Activated naive CD4-positive, alpha-beta T cell treated with anti-CD3 and anti-CD28 coated beads, Interleukin-2, amount 50 U/mL, for 72 hours (primary cell): Measurements from ENCODE around the gene SFSWAP. TPM values are rescaled to one million over a fixed set of nuclear protein-coding genes. Genes with fewer than 3 reads are reported as not detected.
"Not testable (repeated sequence)": the region's sequence is repeated elsewhere in the genome, so short reads cannot be mapped to it uniquely, and the experiment has no call there.

Source experiments
- ATAC-seq, 2 donors: fragments of 150-1000 bp; cut with Tn5 transposase; 2 replicates each; pipeline ENCODE4 v1.10.0; 2021; ENCODE audit warnings: mild to moderate bottlenecking in 2 of 2, moderate library complexity in 2 of 2
- DNase-seq, 2 donors: peaks; one replicate each; pipeline ENCODE4 v3.0.0; 2021 to 2022; ENCODE audit warnings: low spot score in 2 of 2
- H3K27ac Mint-ChIP-seq, 2 donors: one replicate each; pipeline ENCODE4 v1.8.0; 2022; ENCODE audit warnings: mild to moderate bottlenecking in 2 of 2, mixed read lengths in 2 of 2
- H3K36me3 Mint-ChIP-seq, 2 donors: one replicate each; pipeline ENCODE4 v1.8.0; 2022; ENCODE audit warnings: mixed read lengths in 2 of 2
- H3K9me3 Mint-ChIP-seq, 2 donors: one replicate each; pipeline ENCODE4 v1.8.0; 2022; ENCODE audit warnings: mixed read lengths in 2 of 2
- total RNA-seq, 2 donors: library from RNA; stranded (reverse); gene quantifications; one replicate each; pipeline ENCODE4 v1.2.3, GENCODE V29; 2022

The SFSWAP gene
- total RNA-seq = 10 to 100 TPM; 54.9 to 64.0 TPM

- Mint-ChIP-seq H3K9me3 (peaks cover 6 to 13% of the 10 kb centered on the region in 2 donors), H3K27ac (peak within 1 kb of the TSS; percentile 99), H3K36me3 (peaks cover 32 to 38% of the 10 kb centered on the region in 2 donors)
- ATAC-seq (peak; percentile 89 to 95), DNase-seq (peak; percentile 80 to 83)
Measured at GRCh38 chr12:131710464-131711457, at the start of gene SFSWAP. Gene SFSWAP, plus strand, starts transcription at chr12:131711090. Its CDS starts 140 bp downstream, at chr12:131711230.

DNA sequence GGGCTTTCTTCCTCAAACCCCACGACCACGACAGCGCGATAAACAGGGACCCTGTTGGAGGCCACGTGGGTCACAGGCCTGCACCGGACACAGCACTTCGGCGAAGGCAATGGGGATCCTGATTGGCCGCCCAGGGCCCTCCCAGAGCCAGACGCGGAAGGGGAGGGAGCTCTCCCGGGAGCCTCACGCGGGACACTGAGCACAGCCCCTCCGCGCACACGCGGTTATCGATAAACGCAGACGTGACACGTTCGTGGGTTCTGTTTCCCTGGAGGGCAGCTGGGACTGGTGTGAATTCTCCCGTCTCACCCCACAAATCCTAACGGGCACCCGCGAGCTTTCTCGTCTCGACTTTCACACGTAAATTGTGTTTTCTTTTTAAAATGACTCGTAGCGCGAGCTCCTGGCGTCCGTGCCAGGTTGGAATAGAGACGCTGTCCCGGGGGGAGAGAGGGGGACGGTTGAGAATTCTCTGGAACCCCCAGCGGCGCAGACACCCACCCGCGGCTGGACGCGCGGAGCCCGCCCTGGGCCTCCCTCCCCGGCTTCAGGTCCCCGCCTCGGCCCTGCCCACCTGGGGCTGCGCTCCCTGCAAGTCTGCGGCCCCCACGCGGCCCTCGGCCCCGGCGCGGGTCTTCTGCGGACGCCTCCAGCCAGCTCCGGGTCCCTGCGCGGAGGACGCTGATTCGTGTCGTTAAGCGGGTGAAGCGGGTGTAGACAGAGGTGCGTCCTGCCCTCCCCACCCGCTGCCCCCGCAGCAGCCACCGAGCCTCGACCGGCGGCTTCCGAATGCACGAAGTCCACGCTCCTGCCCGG is 49.5 kb upstream of the SFSWAP start:
- peak; percentile 46 to 62 for ATAC-seq

GRCh38 chr12:131661986-131662288 is 49.0 kb upstream of the SFSWAP start:
- peak; percentile 36 to 66 for ATAC-seq
- H3K27ac Mint-ChIP-seq, H3K36me3 Mint-ChIP-seq, H3K9me3 Mint-ChIP-seq, DNase-seq: not testable (repeated sequence)

More for the DNA sequence above, 49.5 kb upstream of the SFSWAP start:
- DNase-seq, H3K27ac Mint-ChIP-seq, H3K9me3 Mint-ChIP-seq, H3K36me3 Mint-ChIP-seq: not testable (repeated sequence)

DNA sequence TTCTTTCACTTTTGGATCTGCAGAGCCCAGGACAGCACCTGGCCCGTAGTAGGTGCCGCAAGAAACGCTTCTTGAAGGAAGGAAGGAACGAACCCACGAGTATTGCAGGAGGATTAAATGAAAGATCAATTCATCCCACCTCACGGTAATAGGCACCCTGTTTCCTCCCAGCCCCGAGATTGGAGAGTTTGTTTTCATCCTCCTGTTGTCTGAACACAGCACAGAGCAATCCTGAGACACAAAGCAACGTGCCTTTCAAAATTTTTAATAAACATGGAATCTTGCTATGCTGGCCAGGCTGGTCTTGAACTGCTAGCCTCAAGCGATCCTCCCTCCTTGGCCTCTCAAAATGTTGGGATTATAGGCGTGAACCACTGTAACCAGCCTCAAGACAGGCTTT is 48.5 kb upstream of the SFSWAP start:
- H3K36me3 Mint-ChIP-seq, H3K9me3 Mint-ChIP-seq, ATAC-seq, H3K27ac Mint-ChIP-seq, DNase-seq: not testable (repeated sequence)

GRCh38 chr12:131665666-131666065 is 45.2 kb upstream of the SFSWAP start:
- not testable (repeated sequence) for DNase-seq, H3K9me3 Mint-ChIP-seq, H3K36me3 Mint-ChIP-seq, ATAC-seq
- peak overlapping the region in 1 of 2 donors; percentile 10 for H3K27ac Mint-ChIP-seq

- H3K27ac Mint-ChIP-seq = peak overlapping the region in 1 of 2 donors; percentile 10
- DNase-seq, ATAC-seq, H3K9me3 Mint-ChIP-seq, H3K36me3 Mint-ChIP-seq: not testable (repeated sequence)
Measured at GRCh38 chr12:131666486-131666885, 44.4 kb upstream of the SFSWAP start.

DNA sequence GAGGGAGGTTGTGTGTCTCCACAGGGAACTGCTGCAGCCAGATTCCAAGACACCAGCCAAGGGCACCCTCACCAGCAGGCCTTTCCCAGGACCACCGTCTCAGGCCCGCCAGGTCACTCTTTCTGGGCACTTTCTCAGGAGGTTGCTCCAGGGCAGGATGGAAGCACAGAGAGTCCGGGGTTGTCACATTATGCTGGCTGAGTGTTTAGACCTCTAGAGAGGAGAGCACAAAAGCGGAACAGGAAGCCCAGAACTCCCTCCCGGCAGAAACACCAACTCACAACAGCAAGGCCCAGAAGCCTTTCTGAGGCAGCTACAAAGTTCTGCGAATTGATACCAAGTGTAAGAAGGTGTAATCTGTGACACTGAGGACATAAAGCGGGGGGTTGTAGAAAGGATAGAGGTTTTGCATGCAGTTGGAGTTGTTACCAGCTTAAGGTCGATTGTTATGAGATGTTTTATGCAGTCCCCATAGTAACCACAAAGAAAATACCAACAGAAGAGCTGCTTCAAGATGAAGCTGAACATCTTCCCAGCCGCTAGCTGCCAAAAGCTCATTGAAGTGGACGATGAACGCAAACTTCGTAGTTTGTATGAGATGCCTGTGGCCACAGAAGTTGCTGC is 43.8 kb upstream of the SFSWAP start:
- ATAC-seq, DNase-seq, H3K9me3 Mint-ChIP-seq, H3K36me3 Mint-ChIP-seq, H3K27ac Mint-ChIP-seq: not testable (repeated sequence)

DNA sequence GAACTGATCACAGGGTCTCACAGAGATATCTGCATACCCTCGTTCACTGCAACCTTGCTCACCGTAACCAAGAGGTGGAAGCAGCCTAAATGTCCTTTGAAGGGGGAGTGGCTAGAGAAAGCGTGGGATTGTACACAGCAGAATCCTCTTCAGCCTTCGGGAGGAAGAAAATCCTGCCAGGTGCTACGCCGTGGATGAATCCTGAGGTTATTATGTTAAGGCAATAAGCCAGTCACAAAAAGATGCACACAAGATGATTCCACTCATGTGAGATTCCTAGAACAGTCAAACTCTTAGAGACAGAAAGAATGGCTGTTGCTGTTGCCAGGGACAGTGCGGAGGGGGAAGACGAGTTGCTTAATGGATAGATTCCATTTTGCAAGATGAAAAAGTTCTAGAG is 39.6 kb upstream of the SFSWAP start:
- DNase-seq = no peak
- Mint-ChIP-seq H3K9me3 (no peaks in the 10 kb centered on the region), H3K27ac (no peak overlapping the region), H3K36me3 (no peaks in the 10 kb centered on the region)
- ATAC-seq = no peak

GRCh38 chr12:131671871-131672270 is 39.0 kb upstream of the SFSWAP start:
- no peaks in the 10 kb centered on the region for H3K36me3 Mint-ChIP-seq
- H3K27ac Mint-ChIP-seq = no peak overlapping the region
- ATAC-seq (no peak), DNase-seq (no peak)
- H3K9me3 Mint-ChIP-seq = no peaks in the 10 kb centered on the region

DNA sequence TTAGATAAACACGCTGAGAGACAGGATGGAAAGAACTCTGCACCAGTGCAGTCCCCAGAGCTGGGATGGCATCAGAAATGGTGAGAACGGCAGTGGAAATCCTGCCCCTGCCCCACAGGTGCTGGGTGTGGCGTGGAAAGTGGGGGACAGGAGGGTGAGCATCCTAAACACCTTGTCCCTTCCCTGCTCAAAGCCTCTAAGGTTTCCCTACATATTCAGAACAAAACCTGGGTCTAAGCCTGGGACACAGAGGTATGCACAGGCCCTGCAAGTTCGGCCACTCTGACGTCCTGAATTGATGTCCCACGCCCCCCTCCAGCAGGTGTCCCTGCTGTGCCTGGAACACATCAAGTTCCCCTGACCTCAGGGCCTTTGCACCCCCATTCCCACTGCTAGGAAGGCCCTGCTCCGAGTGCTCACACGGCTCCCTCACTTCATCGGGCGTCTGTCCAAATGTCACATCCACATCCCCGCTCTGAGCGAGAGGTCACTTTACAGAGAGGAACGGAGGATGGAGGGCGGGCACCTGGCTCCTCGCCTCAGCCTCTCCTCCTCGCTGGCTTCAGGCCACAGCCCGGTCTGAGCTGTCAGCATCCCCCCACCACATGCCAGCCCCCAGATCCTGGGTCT is 38.5 kb upstream of the SFSWAP start:
- no peaks in the 10 kb centered on the region for H3K9me3 Mint-ChIP-seq
- H3K36me3 Mint-ChIP-seq = no peaks in the 10 kb centered on the region
- DNase-seq (no peak), ATAC-seq (no peak)
- no peak overlapping the region for H3K27ac Mint-ChIP-seq

- ATAC-seq (no peak), DNase-seq (no peak)
- Mint-ChIP-seq H3K9me3 (no peaks in the 10 kb centered on the region), H3K27ac (no peak overlapping the region), H3K36me3 (no peaks in the 10 kb centered on the region)
Measured at GRCh38 chr12:131672941-131673887, 37.7 kb upstream of the SFSWAP start.

GRCh38 chr12:131673888-131674257 is 37.0 kb upstream of the SFSWAP start:
- ATAC-seq = no peak
- DNase-seq = no peak
- Mint-ChIP-seq H3K9me3 (no peaks in the 10 kb centered on the region), H3K36me3 (no peaks in the 10 kb centered on the region), H3K27ac (no peak overlapping the region)

GRCh38 chr12:131674373-131674772 is 36.5 kb upstream of the SFSWAP start:
- no peak for DNase-seq
- no peak overlapping the region for H3K27ac Mint-ChIP-seq
- no peak for ATAC-seq
- no peaks in the 10 kb centered on the region for H3K36me3 Mint-ChIP-seq
- H3K9me3 Mint-ChIP-seq = no peaks in the 10 kb centered on the region

DNA sequence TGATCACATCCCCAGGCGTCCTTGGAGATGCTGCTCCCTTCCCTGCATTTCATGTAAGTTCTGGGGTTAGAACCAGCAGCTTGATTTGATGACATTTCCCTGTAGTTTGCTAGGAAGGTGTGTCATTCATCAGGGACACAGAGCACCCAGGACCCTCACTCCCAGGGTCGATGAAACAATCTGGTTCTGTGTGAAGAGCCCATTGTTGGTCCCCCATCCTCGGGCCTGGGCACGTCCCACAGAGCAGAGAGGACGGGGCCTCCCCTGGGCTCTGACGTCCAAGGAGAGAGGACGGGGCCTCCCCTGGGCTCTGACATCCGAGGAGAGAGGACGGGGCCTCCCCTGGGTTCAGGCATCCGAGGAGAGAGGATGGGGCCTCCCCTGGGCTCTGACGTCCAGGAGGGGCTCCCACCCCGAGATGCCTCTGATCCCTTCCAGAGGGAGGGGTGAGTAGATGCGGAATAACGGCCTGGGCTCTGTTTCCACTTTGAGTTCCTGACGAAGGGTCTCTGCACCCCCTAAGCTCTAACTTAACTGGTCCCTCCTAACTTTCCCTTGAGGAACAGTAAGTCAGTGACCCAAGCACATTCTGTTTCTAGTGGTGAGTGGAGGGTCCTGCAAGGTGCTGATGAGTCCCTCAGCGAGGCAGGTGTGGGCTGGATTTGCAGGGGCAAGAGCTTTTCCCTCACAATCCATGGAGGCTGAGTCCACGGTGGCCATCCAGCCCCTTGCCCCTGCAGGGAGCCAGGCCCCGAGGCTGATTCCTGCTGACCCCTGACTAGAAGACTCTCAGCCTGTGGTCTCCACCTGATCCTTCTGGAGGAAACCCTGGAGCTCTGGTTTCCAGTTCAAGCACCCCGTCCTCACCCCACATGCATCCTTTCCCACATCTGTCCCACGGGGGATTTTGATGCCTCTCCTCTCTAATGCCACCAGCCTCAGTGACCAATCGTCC is 35.5 kb upstream of the SFSWAP start:
- DNase-seq (no peak), ATAC-seq (no peak)
- H3K36me3 Mint-ChIP-seq = no peaks in the 10 kb centered on the region
- no peak overlapping the region for H3K27ac Mint-ChIP-seq
- H3K9me3 Mint-ChIP-seq = no peaks in the 10 kb centered on the region

- Mint-ChIP-seq H3K36me3 (no peaks in the 10 kb centered on the region), H3K9me3 (no peaks in the 10 kb centered on the region), H3K27ac (no peak overlapping the region)
- DNase-seq = no peak
- no peak for ATAC-seq
Measured at GRCh38 chr12:131676544-131676943, 34.3 kb upstream of the SFSWAP start.
